CD4-positive, alpha-beta T cell treated with Interleukin-6 at 100 ng/mL for 8 hours (primary cell): Measurements from ENCODE around the gene PPEF2.

Experiments
- DNase-seq: peaks from one replicate; pipeline ENCODE4 v3.0.0-alpha.2; 2020; ENCODE audit warnings: mixed read lengths, low spot score

PPEF2 gene

GRCh38 chr4:75831856-75832405 is 70.3 kb downstream of the PPEF2 start:
- DNase-seq = no peak

- DNase-seq = no peak
These were observed 71.3 kb downstream of the PPEF2 start for GRCh38 chr4:75830906-75831305.

GRCh38 chr4:75823812-75824211 is 78.4 kb downstream of the PPEF2 start:
- DNase-seq = no peak

GRCh38 chr4:75822416-75822815 is 79.8 kb downstream of the PPEF2 start:
- DNase-seq = no peak

GRCh38 chr4:75821966-75822365 is 80.3 kb downstream of the PPEF2 start:
- no peak for DNase-seq

- no peak for DNase-seq
These were observed 81.0 kb downstream of the PPEF2 start for GRCh38 chr4:75821216-75821615.

GRCh38 chr4:75820676-75821075 is 81.6 kb downstream of the PPEF2 start:
- DNase-seq = no peak

GRCh38 chr4:75820197-75820596 is 82.1 kb downstream of the PPEF2 start:
- no peak for DNase-seq

- DNase-seq = no peak
These were observed 83.1 kb downstream of the PPEF2 start for GRCh38 chr4:75819121-75819520.

GRCh38 chr4:75817901-75818300 is 84.4 kb downstream of the PPEF2 start:
- no peak for DNase-seq
